Body of pancreas (tissue), 4 donors: ENCODE data around the gene ZCCHC10.

Experiments
- POLR2A ChIP-seq, 3 donors: fragments of 450-650 bp; IDR thresholded peaks; one replicate each; pipeline ENCODE4 v1.6.1; 2016; ENCODE audit warnings: antibody characterized with exemption in 3 of 3, mild to moderate bottlenecking in 2 of 3
- TF ChIP-seq, protein P1 (sequence below), 7 experiments: fragments of 450-650 bp in 4 of 7; fragments of 200-600 bp in 3 of 7; sonication (generic) in 3 of 7; IDR thresholded peaks; one replicate each; pipeline ENCODE4 v1.5.1; 2016 to 2019; ENCODE audit warnings: antibody characterized with exemption in 7 of 7

- TF ChIP-seq, protein P1, sequence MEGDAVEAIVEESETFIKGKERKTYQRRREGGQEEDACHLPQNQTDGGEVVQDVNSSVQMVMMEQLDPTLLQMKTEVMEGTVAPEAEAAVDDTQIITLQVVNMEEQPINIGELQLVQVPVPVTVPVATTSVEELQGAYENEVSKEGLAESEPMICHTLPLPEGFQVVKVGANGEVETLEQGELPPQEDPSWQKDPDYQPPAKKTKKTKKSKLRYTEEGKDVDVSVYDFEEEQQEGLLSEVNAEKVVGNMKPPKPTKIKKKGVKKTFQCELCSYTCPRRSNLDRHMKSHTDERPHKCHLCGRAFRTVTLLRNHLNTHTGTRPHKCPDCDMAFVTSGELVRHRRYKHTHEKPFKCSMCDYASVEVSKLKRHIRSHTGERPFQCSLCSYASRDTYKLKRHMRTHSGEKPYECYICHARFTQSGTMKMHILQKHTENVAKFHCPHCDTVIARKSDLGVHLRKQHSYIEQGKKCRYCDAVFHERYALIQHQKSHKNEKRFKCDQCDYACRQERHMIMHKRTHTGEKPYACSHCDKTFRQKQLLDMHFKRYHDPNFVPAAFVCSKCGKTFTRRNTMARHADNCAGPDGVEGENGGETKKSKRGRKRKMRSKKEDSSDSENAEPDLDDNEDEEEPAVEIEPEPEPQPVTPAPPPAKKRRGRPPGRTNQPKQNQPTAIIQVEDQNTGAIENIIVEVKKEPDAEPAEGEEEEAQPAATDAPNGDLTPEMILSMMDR (IDR thresholded peaks at IDR 0.05), result no peak
- no peak for TF ChIP-seq POLR2A (IDR thresholded peaks at IDR 0.05)
Measured at GRCh38 chr5:133050521-133050920, 24.2 kb upstream of the ZCCHC10 start.
